Stimulated activated CD8-positive, alpha-beta memory T cell treated with anti-CD3 and anti-CD28 coated beads, Interleukin-15, amount 100 ng/mL, for 1 hour (primary cell): Measurements from ENCODE around the gene ZNF804A.

ENCODE experiments used
- DNase-seq: peaks from one replicate; pipeline ENCODE4 v3.0.0-alpha.2; 2020; ENCODE audit warnings: low read depth

ZNF804A gene

GRCh38 chr2:184945824-184946223 is 347.5 kb downstream of the ZNF804A start:
- no peak for DNase-seq

DNA sequence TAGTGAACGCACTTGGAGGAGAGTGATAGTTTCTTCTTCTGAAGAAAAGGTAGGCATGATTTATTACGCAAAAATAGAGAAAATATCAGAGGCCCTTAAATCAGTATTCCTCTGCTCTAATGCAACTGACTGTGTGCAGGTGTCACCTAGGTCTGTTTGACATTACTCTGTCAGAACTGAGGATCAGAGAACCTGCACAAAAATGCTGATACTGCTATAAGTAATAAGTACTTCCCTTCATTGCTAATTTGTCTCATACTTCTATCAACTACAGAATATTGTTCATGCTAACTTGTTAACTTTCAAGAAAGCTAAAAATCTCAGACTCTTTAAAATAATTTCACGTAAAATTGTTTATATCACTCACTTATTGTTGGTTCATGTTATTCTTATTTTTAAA is 358.5 kb downstream of the ZNF804A start:
- no peak for DNase-seq

GRCh38 chr2:184971546-184972068 is 373.3 kb downstream of the ZNF804A start:
- no peak for DNase-seq
